Tibial nerve (tissue), 4 donors: ENCODE measurements around the gene NFIA. TPM values are rescaled to one million over a fixed set of nuclear protein-coding genes. Genes with fewer than 3 reads are reported as not detected.

Experiments used
- DNase-seq, 2 donors: peaks; one replicate each; pipeline ENCODE4 v3.0.0-alpha.2; 2019; ENCODE audit warnings: low spot score in 2 of 2
- H3K27ac ChIP-seq, 4 donors: fragments of 200-600 bp; sonication (generic) in 3 of 4; one replicate each; pipeline ENCODE4 v1.5.1; 2017 to 2019; ENCODE audit warnings: mild to moderate bottlenecking in 1 of 4
- H3K27me3 ChIP-seq, 2 donors: fragments of 200-600 bp; sonication (generic) in 1 of 2; one replicate each; pipeline versions ENCODE4 v1.5.1 to v1.6.0; 2017 to 2019
- H3K36me3 ChIP-seq, 3 donors: fragments of 200-600 bp; sonication (generic); one replicate each; pipeline ENCODE4 v1.5.1; 2018 to 2019
- H3K4me1 ChIP-seq, 4 donors: fragments of 200-600 bp; sonication (generic) in 3 of 4; one replicate each; pipeline ENCODE4 v1.5.1; 2017 to 2019
- H3K4me3 ChIP-seq, 4 donors: fragments of 200-600 bp; sonication (generic) in 3 of 4; one replicate each; pipeline ENCODE4 v1.5.1; 2017 to 2019; ENCODE audit warnings: mild to moderate bottlenecking in 1 of 4, moderate library complexity in 1 of 4
- H3K9me3 ChIP-seq, 4 donors: fragments of 200-600 bp; sonication (generic) in 3 of 4; one replicate each; pipeline ENCODE4 v1.5.1; 2017 to 2019
- EP300 ChIP-seq, 2 donors: sonication (generic); formaldehyde crosslinking; IDR thresholded peaks; one replicate each; pipeline ENCODE4 v1.6.1; 2017; ENCODE audit warnings: antibody characterized with exemption in 2 of 2, mild to moderate bottlenecking in 1 of 2
- POLR2A ChIP-seq, 2 donors: fragments of 450-650 bp; IDR thresholded peaks; one replicate each; pipeline ENCODE4 v1.6.1; 2017; ENCODE audit warnings: antibody characterized with exemption in 2 of 2, mild to moderate bottlenecking in 2 of 2, moderate library complexity in 2 of 2
- WGBS, 2 donors: methylation state at CpG; one replicate each; pipeline ENCODE4 v1.1.5; 2018; 5-methylcytosine and 5-hydroxymethylcytosine counted together
- total RNA-seq, 4 donors: library from RNA; depleted of rRNA; stranded (reverse); fragments of >200 nt; gene quantifications; one replicate each; pipeline ENCODE4 v1.1.0, GENCODE V29; 2016
- TF ChIP-seq, protein P1 (sequence below), 5 experiments: fragments of 200-600 bp in 3 of 5; fragments of 450-650 bp in 2 of 5; sonication (generic) in 3 of 5; IDR thresholded peaks; one replicate each; pipeline ENCODE4 v1.5.1; 2016 to 2019; ENCODE audit warnings: antibody characterized with exemption in 5 of 5, mild to moderate bottlenecking in 3 of 5, moderate library complexity in 2 of 5

The NFIA gene
- total RNA-seq, 4 donors from 2014 or later: 71.2 to 81.4 (median 75.7) TPM

DNA sequence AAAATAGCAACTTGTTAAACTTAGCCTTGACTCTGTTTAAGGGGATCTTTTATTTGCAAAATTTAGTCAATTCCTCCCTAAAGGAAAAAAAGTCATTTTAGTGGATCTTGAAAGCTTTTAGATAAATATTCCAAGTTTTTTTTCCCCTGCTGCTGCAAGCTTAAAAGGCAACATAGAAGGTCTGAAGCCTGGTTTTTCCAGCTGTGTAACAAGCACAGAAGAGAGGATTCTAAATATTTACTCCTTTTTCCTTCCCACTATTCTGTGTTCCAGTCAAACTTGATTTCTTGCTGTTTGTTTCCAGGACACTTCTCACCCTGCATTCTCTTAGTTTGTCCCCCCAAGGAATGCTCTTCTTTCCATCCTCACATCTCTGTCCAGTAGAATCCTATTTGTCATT lies 86.7 kb downstream of the NFIA start:
- TF ChIP-seq, protein P1, sequence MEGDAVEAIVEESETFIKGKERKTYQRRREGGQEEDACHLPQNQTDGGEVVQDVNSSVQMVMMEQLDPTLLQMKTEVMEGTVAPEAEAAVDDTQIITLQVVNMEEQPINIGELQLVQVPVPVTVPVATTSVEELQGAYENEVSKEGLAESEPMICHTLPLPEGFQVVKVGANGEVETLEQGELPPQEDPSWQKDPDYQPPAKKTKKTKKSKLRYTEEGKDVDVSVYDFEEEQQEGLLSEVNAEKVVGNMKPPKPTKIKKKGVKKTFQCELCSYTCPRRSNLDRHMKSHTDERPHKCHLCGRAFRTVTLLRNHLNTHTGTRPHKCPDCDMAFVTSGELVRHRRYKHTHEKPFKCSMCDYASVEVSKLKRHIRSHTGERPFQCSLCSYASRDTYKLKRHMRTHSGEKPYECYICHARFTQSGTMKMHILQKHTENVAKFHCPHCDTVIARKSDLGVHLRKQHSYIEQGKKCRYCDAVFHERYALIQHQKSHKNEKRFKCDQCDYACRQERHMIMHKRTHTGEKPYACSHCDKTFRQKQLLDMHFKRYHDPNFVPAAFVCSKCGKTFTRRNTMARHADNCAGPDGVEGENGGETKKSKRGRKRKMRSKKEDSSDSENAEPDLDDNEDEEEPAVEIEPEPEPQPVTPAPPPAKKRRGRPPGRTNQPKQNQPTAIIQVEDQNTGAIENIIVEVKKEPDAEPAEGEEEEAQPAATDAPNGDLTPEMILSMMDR (IDR thresholded peaks at IDR 0.05): no peak
- TF ChIP-seq EP300 (IDR thresholded peaks at IDR 0.05): no peak
- TF ChIP-seq POLR2A (IDR thresholded peaks at IDR 0.05): no peak
- Histone ChIP-seq H3K36me3 (no peaks in the 10 kb centered on the region), H3K27me3 (no peaks in the 10 kb centered on the region), H3K4me3 (no peak overlapping the region), H3K4me1 (peaks cover 0 to 59% (median 33%) of the 10 kb centered on the region in 4 donors), H3K27ac (no peak overlapping the region), H3K9me3 (no peaks in the 10 kb centered on the region)
- no peak for DNase-seq

DNA sequence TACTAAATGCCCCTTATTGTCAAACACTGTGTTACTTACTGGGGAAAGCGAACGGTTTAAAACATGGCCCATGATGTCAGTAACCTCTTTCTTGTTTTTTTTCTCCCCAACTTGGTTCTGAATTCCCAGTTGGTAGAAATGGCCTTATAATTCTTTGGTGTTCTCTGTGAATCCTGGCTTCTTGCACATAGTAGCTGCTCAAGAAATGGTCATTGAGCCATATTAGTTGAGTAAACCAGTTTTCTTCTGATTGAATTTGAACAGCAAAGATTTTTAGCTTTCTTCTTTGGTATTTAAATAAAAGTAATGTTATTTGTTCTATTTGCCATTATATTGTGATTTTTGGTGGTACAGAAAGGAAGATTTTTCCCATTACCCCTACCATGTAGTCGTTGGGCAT lies 87.3 kb downstream of the NFIA start:
- H3K27me3 ChIP-seq: no peaks in the 10 kb centered on the region
- no peak overlapping the region for H3K4me3 ChIP-seq
- no peak for TF ChIP-seq EP300 (IDR thresholded peaks at IDR 0.05)
- TF ChIP-seq POLR2A (IDR thresholded peaks at IDR 0.05): no peak
- TF ChIP-seq, protein P1 (IDR thresholded peaks at IDR 0.05): no peak
- H3K27ac ChIP-seq: peak overlapping the region in 2 of 4 donors; percentile 13 to 26
- H3K9me3 ChIP-seq: no peaks in the 10 kb centered on the region
- H3K36me3 ChIP-seq: no peaks in the 10 kb centered on the region
- WGBS, 2 donors: 88 to 89% methylated on average over 3 of the region's 3 CpGs
- no peak for DNase-seq
- H3K4me1 ChIP-seq: peaks cover 0 to 65% (median 34%) of the 10 kb centered on the region in 4 donors

- WGBS, 2 donors: 15 to 16% methylated on average over 6 of the region's 6 CpGs
- Histone ChIP-seq H3K36me3 (no peaks in the 10 kb centered on the region), H3K9me3 (no peaks in the 10 kb centered on the region), H3K4me3 (no peak overlapping the region), H3K4me1 (peaks cover 0 to 65% (median 34%) of the 10 kb centered on the region in 4 donors), H3K27me3 (no peaks in the 10 kb centered on the region), H3K27ac (peak overlapping the region in 3 of 4 donors; percentile 13 to 66 (median 26))
- DNase-seq: no peak
- TF ChIP-seq, protein P1 (IDR thresholded peaks at IDR 0.05): no peak
- TF ChIP-seq EP300 (IDR thresholded peaks at IDR 0.05) (no peak), POLR2A (IDR thresholded peaks at IDR 0.05) (no peak)
These were observed 88.2 kb downstream of the NFIA start for GRCh38 chr1:61170328-61171238.

DNA sequence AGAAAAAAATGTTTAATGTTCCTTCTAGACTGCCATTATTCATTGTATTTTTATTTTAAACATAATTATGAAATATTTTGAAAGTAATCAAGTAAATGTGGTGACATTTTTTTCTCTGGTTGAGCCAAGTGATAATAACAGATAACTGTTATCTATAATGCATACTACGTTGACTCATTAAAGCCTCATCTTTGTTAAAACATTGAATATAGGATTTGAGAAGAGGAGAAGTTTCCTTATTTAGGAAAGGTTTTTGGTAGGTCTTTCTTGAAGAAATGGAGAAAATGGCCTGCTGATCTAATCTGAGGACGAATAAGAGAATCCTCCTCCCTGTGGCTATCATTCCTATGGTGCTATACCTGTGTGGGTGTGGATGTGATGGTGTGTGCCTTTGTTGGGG lies 89.0 kb downstream of the NFIA start:
- TF ChIP-seq POLR2A (IDR thresholded peaks at IDR 0.05): no peak
- no peak for TF ChIP-seq EP300 (IDR thresholded peaks at IDR 0.05)
- TF ChIP-seq, protein P1 (IDR thresholded peaks at IDR 0.05): no peak
- WGBS, 2 donors: 65 to 68% methylated on average over 2 of the region's 2 CpGs
- H3K27ac ChIP-seq: peak overlapping the region in 3 of 4 donors; percentile 13 to 66 (median 26)

DNA sequence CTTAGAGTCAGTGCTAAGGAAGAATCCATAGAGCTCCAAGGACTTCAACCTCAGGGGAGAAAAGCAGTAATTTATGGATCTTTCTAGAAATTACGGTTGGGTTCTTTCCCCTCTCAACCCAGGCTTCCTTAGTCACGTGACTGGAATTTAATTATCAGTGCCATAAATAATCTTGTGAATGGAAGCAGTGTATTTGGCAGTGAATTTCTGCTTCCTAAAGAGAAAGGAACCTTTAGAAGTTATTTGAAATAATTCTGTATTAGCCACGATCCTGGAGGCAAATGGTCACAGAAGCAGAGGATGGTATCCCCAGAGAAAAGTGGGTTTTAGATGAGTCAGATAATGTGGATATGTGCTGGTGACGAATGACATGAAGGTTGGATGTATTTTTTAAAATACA lies 89.6 kb downstream of the NFIA start:
- Histone ChIP-seq H3K36me3 (no peaks in the 10 kb centered on the region), H3K4me1 (peaks cover 0 to 63% (median 34%) of the 10 kb centered on the region in 4 donors), H3K4me3 (no peak overlapping the region), H3K27ac (peak overlapping the region in 3 of 4 donors; percentile 13 to 66 (median 46)), H3K27me3 (no peaks in the 10 kb centered on the region), H3K9me3 (no peaks in the 10 kb centered on the region)
- no peak for TF ChIP-seq POLR2A (IDR thresholded peaks at IDR 0.05)
- TF ChIP-seq EP300 (IDR thresholded peaks at IDR 0.05): no peak
- TF ChIP-seq, protein P1 (IDR thresholded peaks at IDR 0.05): no peak
- 17 to 23% methylated on average over 4 of the region's 4 CpGs for WGBS, 2 donors
- DNase-seq: no peak

More for the DNA sequence above, 89.0 kb downstream of the NFIA start:
- Histone ChIP-seq H3K9me3 (no peaks in the 10 kb centered on the region), H3K27me3 (no peaks in the 10 kb centered on the region), H3K36me3 (no peaks in the 10 kb centered on the region), H3K4me1 (peaks cover 0 to 65% (median 34%) of the 10 kb centered on the region in 4 donors), H3K4me3 (no peak overlapping the region)
- no peak for DNase-seq
